AG04450 (cell line): ENCODE measurements around the gene RCAN3. TPM values are rescaled to one million over a fixed set of nuclear protein-coding genes. Genes with fewer than 3 reads are reported as not detected.
"Not testable (repeated sequence)": the region's sequence is repeated elsewhere in the genome, so short reads cannot be mapped to it uniquely, and the experiment has no call there.

Source experiments
- CTCF ChIA-PET: fragments of 300-600, 350-600 bp; formaldehyde crosslinking; extraction: SDS; loops from one replicate; lab custom pipeline; 2022; ENCODE audit warnings: antibody characterized with exemption, inconsistent platforms; lab: Charles Lee
- POLR2A ChIA-PET: fragments of 350-600 bp; formaldehyde crosslinking; extraction: SDS; loops from one replicate; lab custom pipeline; 2021; ENCODE audit warnings: antibody characterized with exemption, inconsistent platforms; lab: Yijun Ruan, JAX
- DNase-seq: peaks from one replicate; pipeline ENCODE4 v3.0.0-alpha.2; 2011; ENCODE audit warnings: low read depth, low spot score
- H3K27ac ChIP-seq: one replicate; pipeline ENCODE4 v1.5.1; 2012; ENCODE audit warnings: low read depth, low read length, control low read depth
- H3K27me3 ChIP-seq: one replicate; pipeline ENCODE4 v1.6.0; 2012; ENCODE audit warnings: low read length; ENCODE audit not compliant: control insufficient read depth, insufficient read depth
- H3K4me3 ChIP-seq: 2 replicates; pipeline ENCODE4 v1.5.1; 2011; ENCODE audit warnings: mild to moderate bottlenecking, low read depth, low read length, control low read depth
- H3K9me3 ChIP-seq: 2 replicates; pipeline ENCODE4 v1.5.1; 2012; ENCODE audit warnings: low read length; ENCODE audit not compliant: control insufficient read depth, insufficient read depth
- polyA plus RNA-seq: library from polyadenylated mRNA; depleted of rRNA; stranded (reverse); fragments of >200 nt; gene quantifications from 2 replicates; pipeline ENCODE4 v1.2.3, GENCODE V29; 2011
- TF ChIP-seq, protein P1 (sequence below): IDR thresholded peaks from 2 replicates; pipeline ENCODE4 v1.5.1; 2011; ENCODE audit warnings: low read depth, low read length, control low read depth, inconsistent platforms

RCAN3 gene
- polyA plus RNA-seq, 1 experiment, result 4.5 TPM

DNA sequence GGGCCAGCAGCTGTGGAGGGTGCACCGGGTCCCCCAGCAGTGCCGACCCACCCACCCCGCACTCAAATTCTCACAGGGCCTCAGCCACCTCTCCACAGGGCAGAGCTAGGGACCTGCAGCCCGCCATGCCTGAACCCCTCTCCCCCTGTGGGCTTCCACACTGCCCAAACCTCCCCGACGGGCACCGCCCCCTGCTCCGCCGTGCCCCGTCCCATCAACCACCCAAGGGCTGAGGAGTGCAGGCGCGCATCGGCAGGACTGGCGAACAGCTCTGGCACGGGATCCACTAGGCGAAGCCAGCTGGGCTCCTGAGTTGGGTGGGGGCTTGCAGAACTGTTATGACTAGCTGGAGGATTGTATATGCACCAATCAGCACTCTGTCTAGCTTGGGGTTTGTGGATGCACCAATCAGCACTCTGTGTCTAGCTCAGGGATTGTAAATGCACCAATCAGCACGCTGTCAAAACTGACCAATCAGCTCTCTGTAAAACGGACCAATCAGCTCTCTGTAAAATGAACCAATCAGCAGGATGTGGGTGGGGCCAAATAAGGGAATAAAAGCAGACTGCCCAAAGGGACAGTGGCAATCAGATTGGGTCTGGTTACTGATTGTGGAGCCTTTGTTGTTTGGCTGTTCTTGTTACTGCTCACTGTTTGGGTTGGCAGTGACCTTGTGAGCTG is 12.4 kb upstream of the RCAN3 start:
- CTCF ChIA-PET, result no interaction called here
- TF ChIP-seq, protein P1, sequence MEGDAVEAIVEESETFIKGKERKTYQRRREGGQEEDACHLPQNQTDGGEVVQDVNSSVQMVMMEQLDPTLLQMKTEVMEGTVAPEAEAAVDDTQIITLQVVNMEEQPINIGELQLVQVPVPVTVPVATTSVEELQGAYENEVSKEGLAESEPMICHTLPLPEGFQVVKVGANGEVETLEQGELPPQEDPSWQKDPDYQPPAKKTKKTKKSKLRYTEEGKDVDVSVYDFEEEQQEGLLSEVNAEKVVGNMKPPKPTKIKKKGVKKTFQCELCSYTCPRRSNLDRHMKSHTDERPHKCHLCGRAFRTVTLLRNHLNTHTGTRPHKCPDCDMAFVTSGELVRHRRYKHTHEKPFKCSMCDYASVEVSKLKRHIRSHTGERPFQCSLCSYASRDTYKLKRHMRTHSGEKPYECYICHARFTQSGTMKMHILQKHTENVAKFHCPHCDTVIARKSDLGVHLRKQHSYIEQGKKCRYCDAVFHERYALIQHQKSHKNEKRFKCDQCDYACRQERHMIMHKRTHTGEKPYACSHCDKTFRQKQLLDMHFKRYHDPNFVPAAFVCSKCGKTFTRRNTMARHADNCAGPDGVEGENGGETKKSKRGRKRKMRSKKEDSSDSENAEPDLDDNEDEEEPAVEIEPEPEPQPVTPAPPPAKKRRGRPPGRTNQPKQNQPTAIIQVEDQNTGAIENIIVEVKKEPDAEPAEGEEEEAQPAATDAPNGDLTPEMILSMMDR, result no peak

DNA sequence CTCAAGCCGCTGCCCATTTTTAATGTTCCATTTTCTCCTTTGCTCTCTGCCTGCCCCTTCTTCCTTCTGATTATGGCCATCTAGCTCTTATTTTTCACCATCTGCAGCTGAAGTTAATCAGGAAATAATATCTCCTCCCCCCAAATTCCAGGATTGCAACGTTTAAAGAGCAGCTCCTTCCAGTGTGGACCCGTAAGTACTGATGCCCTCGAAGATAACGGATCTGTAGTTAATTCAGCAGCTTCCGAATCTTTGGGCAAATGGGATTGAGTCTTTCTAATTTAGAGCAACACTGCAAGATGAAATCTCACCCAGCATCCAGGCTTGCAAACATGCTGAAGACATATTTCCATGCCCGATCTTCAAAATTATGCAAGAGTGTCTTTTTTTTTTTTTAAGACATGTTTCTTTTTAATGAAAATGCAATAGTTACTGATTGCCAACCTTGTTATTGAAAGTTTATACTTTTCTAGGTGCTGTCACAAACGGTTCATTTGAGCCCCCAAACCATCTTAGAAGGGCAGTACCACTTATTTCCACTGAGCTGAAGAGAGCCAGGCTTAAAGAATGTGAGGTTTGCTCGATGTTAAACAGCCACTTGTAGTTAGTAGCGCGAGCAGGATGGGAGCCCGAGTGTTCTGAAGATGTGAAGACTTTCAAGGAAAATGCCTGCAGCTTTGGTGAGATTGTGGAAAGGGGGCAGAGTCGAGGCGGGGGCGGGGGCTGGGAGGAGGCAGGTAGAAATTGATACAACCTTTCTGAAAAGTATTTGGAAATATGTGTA is 10.9 kb upstream of the RCAN3 start:
- ChIA-PET POLR2A (no interaction called here), CTCF (interaction anchor here (0.6 to 1.5 kb wide), 4 partner anchors 99 to 290 kb away, joined by 3 to 4 read pairs (median 3); no protein-coding TSS in a partner anchor)
- no peak for DNase-seq
- H3K27me3 ChIP-seq, result peaks cover 18% of the 10 kb centered on the region
- H3K9me3 ChIP-seq, result peaks cover 11% of the 10 kb centered on the region
- TF ChIP-seq, protein P1, result 0 out of 2 replicates have a peak, but pooled peaks have one; percentile 4
- H3K4me3 ChIP-seq, result no peak overlapping the region
- H3K27ac ChIP-seq, result no peak overlapping the region

More for the DNA sequence above, 12.4 kb upstream of the RCAN3 start:
- DNase-seq, result no peak
- Histone ChIP-seq H3K4me3 (no peak overlapping the region), H3K9me3 (peaks cover 11% of the 10 kb centered on the region), H3K27ac (no peak overlapping the region), H3K27me3 (peaks cover 20% of the 10 kb centered on the region)
- POLR2A ChIA-PET, result no interaction called here

DNA sequence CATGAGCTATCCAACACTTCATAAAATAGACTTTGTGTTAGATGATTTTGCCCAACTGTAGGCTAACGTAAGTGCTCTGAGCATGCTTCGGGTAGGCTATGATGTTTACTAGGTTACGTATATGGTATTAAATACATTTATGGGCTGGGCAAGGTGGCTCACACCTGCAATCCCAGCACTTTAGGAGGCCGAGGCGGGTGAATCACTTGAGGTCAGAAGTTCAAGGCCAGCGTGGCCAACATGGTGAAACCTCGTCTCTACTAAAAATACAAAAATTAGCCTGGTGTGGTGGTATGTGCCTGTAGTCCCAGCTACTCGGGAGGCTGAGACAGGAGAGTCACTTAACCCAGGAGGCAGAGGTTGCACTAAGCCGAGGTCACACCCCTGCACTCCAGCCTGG is 9.7 kb upstream of the RCAN3 start:
- H3K4me3 ChIP-seq, DNase-seq, POLR2A ChIA-PET, CTCF ChIA-PET, H3K27ac ChIP-seq: not testable (repeated sequence)
- Histone ChIP-seq H3K9me3 (peaks cover 11% of the 10 kb centered on the region), H3K27me3 (peaks cover 21% of the 10 kb centered on the region)

DNA sequence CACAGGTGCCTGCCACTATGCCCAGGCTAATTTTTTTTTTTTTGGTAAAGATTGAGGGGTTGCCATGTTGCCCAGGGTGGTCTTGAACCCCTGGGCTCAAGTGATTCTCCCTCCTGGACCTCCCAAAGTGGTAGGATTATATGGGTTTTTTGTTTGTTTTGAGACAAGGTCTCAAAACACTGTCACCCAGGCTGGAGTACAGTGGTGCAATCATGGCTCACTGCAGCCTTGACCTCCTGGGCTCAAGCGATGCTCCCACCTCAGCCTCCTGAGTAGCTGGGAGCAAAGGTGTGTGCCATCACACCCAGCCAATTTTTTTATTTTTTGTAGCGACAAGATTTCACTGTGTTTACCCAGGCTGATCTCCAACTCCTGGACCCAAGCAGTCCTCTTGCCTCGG is 8.9 kb upstream of the RCAN3 start:
- ChIA-PET CTCF (no interaction called here), POLR2A (no interaction called here)
- Histone ChIP-seq H3K4me3 (no peak overlapping the region), H3K27ac (no peak overlapping the region), H3K27me3 (peaks cover 27% of the 10 kb centered on the region), H3K9me3 (peaks cover 11% of the 10 kb centered on the region)
- no peak for DNase-seq
- TF ChIP-seq, protein P1, result no peak

DNA sequence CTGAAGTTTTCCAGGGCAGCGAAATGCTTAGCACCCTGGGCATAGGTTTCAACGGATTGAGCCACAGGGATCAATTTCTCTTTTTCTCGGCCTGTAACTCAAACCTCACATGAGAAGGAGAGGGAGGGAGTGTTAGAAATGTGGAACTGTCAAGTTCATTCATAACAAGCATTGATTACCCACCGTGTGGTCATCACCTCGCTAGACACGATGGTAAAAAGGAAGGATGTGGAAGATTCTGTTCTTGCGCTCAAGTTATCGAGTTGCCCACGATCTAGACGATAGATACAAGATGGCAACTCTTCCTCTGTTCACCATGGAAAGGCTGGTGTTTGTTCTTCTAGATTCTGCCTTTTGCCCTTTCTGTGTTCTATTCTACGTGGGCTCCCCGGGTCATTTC is 4.0 kb upstream of the RCAN3 start:
- peaks cover 21% of the 10 kb centered on the region for H3K27me3 ChIP-seq
- no peak overlapping the region for H3K27ac ChIP-seq
- no peak for DNase-seq
- CTCF ChIA-PET, result no interaction called here
- no peaks in the 10 kb centered on the region; the same call in 1 of the 2 replicates for H3K9me3 ChIP-seq
- no peak overlapping the region for H3K4me3 ChIP-seq
- TF ChIP-seq, protein P1, result no peak
- POLR2A ChIA-PET, result no interaction called here
